NCI-H345 treated with DMSO at 0.1 percent for 48 hours (cell line): ENCODE measurements around the gene PDE8B.

Experiments
- DNase-seq: peaks from one replicate; lab custom pipeline; 2025; ENCODE audit not compliant: unreplicated experiment; lab: John Stamatoyannopoulos, UW

PDE8B gene

DNA sequence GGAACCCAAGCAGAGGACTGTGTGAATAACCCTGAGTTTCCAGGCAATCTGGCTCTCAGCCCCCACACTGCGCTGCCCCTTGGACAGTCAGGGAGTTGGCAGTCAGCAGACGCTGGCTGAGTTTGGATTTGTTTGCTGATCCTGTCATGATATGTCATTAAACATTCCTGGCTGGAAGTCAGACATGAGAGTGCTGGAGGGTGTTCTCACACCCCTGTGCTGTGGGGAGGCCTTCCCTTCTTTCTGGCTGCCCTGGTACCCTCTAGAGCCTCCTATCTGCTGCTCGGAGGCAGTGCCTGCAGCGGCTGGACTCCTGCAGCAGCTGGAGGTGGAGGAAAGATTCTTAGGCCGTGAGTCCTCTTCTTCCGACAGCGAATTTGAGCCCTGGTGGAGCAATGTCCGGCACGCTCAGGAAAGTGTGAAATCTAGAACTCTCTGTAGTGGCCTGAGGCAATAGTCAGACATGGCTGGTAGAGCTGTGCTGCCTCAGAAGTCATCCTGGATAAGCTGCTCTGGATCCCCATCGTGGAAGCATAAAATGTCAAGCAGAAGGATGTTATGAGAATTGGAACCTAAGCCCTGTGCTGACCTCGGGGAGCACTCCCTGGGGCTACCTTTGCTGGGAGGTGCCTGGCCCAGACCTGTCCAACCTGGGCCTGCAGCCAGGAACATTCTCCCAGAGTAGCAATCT is 72.0 kb downstream of the PDE8B start:
- DNase-seq = no peak

GRCh38 chr5:77285251-77285841 is 74.9 kb downstream of the PDE8B start:
- no peak for DNase-seq

DNA sequence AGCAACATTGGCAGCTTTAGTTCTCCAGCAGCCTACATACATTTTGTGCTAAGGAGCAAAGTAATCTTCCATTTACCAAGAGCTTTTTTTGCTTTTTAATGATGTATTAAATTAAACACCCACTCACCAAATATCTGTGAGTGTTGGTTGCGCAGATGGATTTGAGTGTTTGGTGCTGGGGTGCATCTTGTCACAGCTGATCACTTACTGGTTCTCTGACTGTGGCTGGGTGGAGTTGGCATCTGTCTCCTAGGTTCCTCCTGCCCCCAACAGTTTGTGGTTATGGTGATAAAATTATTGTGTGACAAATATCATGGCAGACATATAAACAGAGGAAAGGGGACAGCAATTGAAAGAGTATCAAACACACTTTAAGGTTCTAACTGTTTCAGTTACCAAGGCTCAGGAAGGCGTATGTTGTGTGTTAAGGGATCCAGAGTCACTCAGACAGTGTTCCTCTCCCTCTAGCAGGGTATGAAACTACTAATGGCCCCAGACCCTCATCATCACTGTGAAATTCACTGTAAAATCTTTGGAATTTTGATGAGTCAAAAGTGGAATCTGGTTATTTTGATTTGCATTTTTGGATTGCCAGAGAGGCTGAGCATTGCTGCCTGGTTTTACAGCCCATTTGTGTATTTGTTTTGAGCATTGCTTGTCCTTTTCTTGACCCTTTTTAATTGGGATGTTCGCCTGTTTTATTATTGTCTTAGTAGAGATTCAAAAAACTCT is 81.7 kb downstream of the PDE8B start:
- no peak for DNase-seq

DNA sequence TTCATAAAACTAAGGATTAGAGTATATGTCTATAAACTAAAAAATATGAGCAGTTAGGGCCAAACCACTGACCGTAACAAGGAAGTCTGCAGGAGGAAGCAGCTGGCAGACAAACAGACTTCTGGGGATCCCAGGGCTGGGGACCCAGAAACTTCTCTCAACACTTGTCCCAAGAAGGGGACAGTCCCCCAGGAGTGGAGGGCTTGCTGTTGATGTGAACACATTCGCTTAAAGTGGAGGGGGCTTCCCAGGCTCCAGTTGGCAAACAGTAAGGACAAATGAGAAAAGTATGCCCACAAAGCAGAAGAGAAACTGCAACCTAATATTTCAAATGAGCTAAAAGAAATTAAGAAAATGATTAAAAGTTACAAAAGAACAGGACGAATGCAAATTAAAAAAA is 83.7 kb downstream of the PDE8B start:
- DNase-seq = no peak

DNA sequence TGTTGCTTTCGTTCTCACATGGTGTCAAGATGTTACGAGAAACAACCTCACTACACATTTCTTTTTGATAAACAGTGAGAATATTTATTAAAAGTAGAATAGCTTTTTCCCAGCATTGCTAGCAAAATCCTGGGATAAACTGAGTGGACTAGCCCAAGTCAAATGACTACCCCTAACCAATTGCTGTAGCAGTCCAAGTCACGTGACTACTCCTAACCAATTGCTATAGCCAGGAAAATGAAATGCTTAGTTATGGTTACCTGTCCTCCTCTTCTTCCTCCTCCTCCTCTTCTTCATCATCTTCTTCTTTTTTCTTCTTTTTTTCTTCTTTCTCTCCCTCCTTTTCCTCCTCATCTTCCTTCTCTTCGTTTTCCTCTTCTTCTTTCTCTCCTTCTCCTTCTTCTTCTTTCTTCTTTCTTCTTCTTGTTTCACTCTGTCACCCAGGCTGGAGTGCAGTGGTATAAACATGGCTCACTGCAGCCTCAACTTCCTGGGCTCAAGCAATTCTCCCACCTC is 85.4 kb downstream of the PDE8B start:
- no peak for DNase-seq

- no peak for DNase-seq
Measured at GRCh38 chr5:77298146-77298545, 87.7 kb downstream of the PDE8B start.

- DNase-seq = no peak
Measured at GRCh38 chr5:77300451-77300850, 90.0 kb downstream of the PDE8B start.

DNA sequence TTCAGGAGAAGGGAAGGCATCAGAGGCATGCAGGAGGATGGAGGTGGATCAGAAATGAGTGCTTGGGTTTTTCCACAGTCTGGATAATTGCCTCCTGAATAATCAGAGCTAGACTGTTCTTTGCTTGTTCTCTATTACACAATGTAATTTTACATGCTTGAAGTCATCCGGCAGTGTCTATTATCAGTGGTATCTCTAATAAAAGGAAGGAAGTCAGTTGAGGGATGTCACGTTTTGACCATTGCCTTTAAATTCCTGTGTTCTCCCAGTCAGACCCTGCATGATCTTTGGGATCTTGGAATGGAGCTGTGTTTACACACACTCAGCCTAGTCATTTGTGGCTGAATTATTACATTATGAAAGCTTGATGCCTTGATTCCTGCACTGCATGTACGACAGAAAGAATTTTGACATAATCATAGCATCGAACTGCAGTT is 91.0 kb downstream of the PDE8B start:
- DNase-seq = no peak

DNA sequence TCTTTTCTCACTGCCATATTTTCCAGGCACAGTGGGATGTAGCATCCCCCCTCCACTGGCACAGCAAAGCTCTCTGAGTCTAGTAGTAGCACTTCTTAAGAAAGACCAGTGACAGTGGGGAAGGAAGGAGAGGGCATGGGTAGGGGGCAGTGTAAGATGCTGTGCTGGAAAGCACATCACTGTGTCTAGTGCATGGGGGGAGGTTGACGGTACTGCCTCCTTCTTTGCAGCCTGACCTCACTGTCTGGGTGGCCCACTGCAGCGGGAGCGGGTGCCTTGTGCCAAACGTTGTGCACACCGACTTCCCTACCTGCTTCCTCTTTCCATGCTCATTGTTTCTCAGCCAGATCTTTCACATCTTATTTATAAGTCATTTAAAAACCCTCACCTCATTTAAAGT is 91.8 kb downstream of the PDE8B start:
- DNase-seq = no peak

DNA sequence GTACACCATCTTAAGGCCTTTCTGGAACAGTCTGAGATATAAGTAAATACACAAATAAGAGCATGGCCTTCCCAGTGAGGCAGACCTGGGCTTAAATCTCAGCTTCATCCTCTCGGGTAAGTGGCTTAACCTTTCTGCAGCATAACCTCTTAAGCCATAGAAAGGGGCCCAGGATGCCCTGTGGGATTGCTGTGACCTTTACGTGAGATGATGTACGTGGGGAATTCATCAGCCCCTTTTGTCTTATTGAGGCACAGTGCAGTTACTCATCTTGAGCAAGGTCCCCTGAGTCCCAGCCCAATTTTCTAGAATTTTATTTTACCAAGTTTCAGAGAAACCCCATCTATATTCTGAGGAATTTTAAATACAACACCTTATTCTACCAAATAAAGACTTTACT is 92.2 kb downstream of the PDE8B start:
- DNase-seq = no peak

- no peak for DNase-seq
Measured at GRCh38 chr5:77304388-77304787, 93.9 kb downstream of the PDE8B start.

DNA sequence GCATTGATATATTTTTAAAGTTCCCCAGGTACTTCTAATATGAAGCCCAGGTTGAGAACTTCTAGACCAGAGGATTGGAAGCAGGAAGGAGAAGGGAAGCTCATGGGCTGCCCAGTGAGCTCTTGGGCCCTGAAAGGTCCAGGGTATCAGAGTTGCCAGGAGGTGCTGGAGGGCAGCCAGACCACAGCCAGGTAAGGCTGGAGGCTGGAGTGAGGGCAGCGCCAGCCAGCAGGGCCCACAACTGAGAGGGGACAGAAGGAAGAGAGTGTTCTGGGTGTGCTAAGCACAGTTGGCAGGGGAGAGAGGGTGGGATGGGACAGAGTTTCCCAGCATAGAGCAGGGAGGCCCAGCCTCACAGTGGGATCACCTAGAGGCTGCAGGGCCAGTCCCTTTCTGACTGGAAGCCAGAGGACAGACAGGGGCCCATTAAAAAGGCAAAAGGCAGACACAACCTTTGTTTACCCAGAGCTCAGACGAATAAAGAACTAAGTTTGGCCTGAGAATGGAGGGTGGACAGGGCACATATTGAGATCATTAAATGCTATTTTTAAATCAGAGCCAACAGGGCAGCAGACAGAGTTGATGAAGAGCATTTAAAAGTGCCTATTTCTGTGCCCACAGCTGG is 94.9 kb downstream of the PDE8B start:
- DNase-seq = no peak

DNA sequence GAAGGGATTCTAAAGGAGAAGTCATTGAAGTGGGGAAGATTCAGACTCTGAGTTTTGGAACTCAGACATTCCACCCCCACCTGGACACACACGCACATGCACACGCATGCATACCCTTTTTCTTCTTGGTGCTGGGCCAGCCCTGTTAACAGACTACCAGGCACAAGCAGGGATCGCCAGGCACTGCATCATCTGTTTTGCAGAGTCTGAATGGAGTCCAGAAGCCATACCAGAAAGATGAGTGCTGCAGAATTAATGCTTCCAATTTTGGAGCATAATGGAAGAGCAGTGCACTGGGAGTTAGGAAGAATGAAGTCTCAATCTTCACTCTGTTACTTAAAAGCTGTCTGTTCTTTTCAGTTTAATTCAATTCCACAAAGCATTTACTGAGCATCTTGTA is 95.5 kb downstream of the PDE8B start:
- no peak for DNase-seq

GRCh38 chr5:77306531-77306930 is 96.1 kb downstream of the PDE8B start:
- DNase-seq = no peak

- DNase-seq = no peak
Measured at GRCh38 chr5:77308154-77308960, 97.9 kb downstream of the PDE8B start.

- DNase-seq = no peak
Measured at GRCh38 chr5:77309140-77309539, 98.7 kb downstream of the PDE8B start.

- DNase-seq = no peak
Measured at GRCh38 chr5:77310494-77311213, 100.2 kb downstream of the PDE8B start.

DNA sequence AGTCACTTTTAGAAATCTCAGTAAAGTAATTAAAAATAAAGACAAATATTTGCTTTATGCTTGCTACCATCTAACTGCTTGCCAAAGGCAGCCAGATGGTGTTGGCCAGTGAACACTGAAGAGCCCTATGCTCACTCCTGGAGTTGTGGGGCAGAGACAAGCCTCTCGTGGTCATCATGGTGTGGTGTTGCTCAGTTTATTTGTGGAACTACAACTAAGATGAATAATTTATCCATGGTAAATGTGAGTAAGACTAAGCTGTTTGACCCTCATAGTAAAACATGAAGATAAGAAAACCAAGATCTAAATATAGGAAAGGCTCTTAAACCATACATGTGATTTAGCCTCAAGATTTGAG is 100.7 kb downstream of the PDE8B start:
- DNase-seq = no peak

DNA sequence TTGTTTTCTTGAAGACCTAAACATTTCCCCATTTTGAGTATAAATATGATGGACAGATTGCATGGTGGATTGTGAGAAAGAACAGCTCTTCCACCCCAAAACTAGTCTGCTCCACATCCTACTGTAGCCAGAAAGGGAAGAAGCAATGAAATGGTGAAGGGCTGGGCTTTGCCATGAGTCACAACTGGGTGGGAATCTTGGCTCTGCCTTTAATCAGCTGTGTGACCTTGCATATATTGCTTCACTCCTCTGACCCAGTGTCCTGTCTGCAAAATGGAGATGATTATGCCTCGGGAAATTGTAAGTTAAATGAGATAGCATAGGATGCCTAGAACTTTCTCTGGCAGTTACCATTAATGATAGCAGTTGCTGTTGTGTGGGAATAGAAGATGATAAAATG is 101.9 kb downstream of the PDE8B start:
- DNase-seq = no peak
